GM12875 (cell line): ENCODE measurements around the gene HCCS.

ENCODE experiments used
- H3K4me3 ChIP-seq: one replicate; pipeline ENCODE4 v1.5.1; 2011; ENCODE audit warnings: low read depth, low read length, control low read depth
- TF ChIP-seq, protein P1 (sequence below): IDR thresholded peaks from 2 replicates; pipeline ENCODE4 v1.5.1; 2011; ENCODE audit warnings: low read depth, mild to moderate bottlenecking, control low read depth, inconsistent platforms, low read length, moderate library complexity, borderline replicate concordance; ENCODE audit not compliant: insufficient read depth

HCCS gene

DNA sequence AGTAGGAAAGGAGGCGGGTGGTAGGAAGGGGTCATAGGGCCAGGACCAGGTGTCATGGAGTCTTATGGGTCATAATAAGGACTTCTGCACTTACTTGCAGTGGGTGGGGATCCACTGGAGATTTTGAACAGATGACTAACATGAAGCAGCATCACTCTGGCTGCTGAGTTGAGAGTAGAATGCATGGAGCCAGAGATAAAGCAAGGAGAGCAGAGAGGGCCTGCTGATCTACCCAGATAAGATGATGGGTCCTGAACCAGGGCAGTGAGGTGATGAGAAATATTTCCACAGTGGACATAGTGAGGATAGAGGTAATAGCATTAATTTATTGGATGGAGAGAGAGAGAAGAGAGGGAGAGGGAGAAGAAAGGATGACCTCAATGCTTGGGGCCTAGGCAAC is 48.0 kb downstream of the HCCS start:
- TF ChIP-seq, protein P1, sequence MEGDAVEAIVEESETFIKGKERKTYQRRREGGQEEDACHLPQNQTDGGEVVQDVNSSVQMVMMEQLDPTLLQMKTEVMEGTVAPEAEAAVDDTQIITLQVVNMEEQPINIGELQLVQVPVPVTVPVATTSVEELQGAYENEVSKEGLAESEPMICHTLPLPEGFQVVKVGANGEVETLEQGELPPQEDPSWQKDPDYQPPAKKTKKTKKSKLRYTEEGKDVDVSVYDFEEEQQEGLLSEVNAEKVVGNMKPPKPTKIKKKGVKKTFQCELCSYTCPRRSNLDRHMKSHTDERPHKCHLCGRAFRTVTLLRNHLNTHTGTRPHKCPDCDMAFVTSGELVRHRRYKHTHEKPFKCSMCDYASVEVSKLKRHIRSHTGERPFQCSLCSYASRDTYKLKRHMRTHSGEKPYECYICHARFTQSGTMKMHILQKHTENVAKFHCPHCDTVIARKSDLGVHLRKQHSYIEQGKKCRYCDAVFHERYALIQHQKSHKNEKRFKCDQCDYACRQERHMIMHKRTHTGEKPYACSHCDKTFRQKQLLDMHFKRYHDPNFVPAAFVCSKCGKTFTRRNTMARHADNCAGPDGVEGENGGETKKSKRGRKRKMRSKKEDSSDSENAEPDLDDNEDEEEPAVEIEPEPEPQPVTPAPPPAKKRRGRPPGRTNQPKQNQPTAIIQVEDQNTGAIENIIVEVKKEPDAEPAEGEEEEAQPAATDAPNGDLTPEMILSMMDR = no peak
- no peak overlapping the region for H3K4me3 ChIP-seq

DNA sequence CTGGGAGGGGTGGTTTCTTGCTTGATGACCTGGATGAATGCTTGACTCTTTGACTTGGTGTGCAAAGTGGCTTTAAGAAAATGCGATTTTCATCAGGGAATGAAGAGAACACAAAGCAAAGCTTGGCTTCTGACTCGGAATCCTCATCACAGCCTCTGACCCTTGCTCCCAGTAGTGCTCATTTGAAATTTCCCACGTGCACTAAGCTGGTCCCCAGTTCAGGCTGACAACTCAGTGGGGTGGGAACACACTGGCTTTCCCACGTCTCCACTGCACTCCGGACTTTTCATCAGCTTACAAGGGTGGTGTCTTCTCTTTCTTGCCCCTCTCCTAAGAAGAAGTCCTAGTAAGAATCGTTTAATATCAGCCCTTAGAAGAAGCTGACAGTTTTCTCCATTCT is 53.3 kb downstream of the HCCS start:
- TF ChIP-seq, protein P1 = no peak
- no peak overlapping the region for H3K4me3 ChIP-seq

DNA sequence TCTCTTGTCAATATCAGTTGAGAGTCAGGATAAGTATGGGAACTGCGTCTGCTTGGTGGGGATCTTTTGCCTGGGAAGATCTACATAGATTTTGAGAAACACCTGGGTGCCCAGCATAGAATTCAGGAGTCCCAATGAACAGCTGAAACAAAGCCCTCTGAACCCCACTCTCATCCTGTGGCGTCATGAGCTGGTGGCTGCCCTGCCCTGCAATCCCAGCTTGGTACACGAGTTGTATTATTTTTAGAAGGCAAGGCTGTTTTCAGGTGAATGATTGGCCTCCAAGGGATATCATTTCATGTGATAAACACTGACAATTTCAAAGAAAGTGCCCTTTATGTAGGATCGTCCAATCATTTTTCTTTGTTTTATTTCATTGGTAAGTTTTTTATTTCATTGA is 60.8 kb downstream of the HCCS start:
- no peak overlapping the region for H3K4me3 ChIP-seq
- TF ChIP-seq, protein P1 = no peak

DNA sequence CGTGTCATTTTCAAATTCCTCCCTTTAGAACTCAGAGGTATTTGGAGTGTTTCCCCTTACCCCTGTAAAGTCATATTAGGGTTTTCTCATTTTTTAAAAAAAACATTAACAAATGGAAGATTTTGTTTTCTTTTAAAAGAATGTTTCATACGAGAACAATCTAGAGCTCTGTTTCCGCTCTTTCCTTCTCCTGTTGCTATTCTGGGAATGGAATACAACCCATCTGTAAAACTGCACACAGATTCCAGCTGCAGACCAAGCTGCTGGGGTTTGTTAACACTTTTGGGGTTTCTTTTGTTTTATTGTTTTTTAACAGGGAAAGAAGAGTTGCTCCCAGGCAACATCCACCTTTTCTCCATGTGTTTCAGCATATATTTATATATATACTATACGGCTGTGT is 61.3 kb downstream of the HCCS start:
- no peak overlapping the region for H3K4me3 ChIP-seq
- TF ChIP-seq, protein P1 = no peak
